Renal pelvis (tissue), 4 donors: ENCODE measurements around the gene PRKCE. TPM values are rescaled to one million over a fixed set of nuclear protein-coding genes. Genes with fewer than 3 reads are reported as not detected.
"Not testable (repeated sequence)": the region's sequence is repeated elsewhere in the genome, so short reads cannot be mapped to it uniquely, and the experiment has no call there.

Experiments used
- DNase-seq: peaks from one replicate; pipeline ENCODE4 v3.0.0-alpha.2; 2013
- polyA plus RNA-seq, 3 donors: library from polyadenylated mRNA; unstranded; fragments of 120-200 nt; gene quantifications; one replicate each; pipeline ENCODE4 v1.2.1, GENCODE V29; 2013; ENCODE audit not compliant: insufficient read length in 3 of 3

Gene PRKCE
- polyA plus RNA-seq, 3 donors = 7.8 to 9.9 (median 7.8) TPM

DNA sequence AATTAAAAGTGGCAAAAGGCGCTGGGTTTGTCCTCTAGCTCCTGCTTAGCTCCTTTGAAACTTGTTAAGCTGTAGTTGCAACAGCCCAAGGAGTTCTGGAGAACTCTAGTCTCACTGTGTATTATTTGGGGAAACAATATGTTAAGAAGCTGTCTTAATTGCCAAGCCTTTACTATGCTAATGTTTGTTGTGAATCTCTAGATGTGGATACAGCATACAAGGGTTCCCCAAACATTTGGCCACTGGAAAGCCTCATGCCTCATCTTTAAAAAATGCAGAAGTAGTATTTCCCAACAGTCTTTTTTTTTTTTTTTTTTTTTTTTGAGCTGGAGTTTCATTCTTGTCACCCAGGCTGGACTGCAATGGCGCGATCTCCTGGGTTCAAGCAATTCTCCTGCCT is 236.7 kb downstream of the PRKCE start:
- DNase-seq = no peak

DNA sequence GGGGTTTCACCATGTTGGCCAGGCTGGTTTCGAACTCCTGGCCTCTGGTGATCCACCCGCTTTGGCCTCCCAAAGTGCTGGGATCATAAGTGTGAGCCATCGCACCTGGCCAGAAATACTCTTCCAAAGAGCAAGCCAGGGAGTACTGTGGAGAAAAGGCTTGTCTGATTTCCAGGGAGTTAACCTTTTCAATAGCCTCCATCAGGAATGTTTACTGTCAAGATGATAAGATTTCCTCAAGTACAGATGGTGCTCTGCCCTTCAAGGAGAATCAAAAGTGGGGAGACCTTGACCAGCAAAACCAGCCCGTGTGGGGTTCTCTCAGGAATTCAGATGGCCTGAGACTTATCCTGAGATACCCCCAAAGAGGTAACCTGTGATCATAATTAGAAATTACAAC is 237.2 kb downstream of the PRKCE start:
- DNase-seq = no peak

DNA sequence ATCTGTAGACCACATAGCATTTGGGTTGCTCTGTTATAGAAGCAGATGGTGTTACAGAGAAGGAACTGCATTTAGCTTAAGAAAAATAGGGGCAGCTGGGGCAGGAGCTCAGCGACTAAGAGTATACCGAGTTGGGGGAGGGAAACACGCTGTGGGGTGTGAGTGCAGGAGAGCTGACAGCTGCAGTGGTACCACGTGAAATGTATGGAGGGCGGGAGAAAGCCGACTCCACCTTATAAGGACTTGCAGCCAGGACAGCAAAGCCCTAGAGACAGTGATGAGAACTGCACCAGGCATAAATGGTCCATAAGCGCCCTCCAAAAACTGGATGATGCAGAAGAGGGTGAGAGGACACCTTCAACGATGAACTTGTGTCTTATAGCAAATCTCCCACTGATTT is 237.6 kb downstream of the PRKCE start:
- DNase-seq = no peak

DNA sequence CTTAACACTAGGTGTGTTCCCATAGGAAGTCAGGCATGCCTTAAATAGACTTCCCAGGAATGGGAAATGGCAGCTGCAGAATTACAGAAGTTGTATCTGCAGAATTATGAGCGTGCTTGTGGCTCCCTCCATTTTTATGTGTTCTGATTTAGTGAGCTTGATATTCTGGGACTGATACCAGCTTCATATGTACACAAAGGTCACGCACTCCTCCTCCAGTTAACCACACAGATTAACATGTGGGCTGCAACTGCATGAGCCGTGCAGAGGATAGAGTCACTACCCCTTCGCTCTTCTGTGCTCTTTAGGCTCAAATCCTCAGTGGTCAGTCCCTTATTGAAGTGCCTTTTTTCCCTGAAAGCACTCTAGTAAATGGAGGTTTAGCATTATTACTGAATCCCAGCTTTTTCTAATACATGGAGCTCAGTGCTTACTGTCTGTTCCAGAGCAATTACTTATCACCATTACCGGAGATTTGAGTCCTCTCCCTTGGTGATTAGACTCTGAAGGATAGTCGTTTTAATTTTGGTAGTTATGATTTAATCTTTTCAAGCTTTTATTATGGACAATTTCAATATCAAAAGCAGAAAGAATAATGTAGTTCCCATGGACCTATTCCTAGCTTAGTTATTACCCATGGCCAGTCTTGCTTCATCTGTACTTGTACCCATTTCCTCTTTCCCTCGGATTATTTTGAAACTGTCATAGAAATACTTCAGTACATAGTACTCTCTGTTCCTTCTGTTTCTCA is 238.3 kb downstream of the PRKCE start:
- DNase-seq = no peak

DNA sequence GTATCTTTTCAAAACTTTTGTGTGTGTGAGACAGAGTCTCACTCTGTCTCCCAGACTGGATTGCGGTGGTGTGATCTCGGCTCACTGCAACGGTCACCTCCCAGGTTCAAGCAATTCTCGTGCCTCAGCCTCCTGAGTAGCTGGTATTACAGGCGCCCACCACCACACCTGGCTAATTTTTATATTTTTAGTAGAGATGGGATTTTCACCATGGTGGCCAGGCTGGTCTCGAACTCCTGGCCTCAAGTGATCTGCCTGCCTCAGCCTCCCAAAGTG is 238.8 kb downstream of the PRKCE start:
- DNase-seq = not testable (repeated sequence)

DNA sequence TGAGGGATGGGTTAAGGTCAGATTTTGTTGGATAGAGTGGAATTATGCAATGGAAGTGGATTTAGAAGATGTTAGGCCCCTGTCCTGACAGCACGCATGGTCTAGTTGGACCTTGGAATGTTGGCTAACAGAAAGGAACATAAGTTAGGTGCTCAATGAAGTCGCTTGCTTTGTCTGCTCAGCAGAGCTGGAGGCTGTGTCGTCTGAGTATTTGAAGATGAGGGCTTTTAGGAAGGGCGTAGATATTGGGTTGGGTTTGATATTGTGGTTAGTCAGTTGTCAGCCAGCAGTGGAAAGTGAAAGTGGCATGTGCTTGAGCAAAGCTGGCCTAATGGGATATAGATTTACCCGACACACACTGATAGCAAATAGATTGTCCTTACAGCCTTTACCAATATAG is 239.3 kb downstream of the PRKCE start:
- no peak for DNase-seq

DNA sequence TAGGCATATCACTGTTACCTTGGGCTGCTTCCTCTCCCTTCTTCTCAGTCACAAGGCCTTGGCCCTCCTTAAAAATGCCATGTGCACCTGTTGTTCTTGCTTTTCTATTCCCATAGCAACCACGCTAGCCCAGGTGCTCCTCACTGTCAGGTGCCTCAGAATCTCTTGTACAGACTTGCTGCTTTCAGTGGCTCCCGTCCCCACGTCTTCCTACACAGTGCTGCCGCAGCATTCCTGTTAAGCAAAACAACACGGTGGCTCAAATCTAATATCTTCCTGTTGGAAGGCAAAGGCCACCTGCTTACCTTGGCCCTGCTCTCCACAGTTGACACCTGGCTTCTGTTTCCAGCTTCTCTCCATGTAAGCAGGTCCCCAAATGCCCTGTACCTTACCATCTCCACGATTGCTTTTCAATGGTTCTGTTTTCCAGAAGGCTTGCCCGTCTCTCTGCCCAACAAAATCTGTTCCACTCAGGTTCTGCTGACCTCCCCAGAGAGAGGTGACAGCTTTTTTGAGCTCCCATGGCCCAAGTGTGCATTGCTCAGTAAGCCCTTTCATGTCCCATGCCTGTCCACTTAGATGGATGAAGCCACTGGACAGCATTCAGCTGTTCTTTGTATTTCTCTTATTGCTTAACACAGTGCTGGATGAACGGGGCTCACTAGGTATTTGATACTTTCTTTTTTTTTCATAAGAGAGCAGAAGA is 240.4 kb downstream of the PRKCE start:
- no peak for DNase-seq

DNA sequence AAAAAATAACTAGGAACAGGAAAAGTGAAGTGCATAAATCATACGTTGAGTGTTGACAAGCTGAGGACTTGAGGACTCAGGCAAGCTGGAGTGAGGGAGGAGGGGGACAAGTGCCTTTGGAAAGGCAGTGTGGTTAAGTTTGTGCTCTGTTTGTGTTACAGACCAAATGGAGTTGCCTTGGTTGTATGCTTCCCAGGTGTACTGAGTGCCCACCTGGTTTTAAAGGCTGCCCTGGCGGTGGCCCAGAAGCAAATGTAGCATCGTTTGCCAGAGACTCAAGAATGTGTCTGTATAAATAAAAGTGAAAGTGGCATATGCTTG is 240.9 kb downstream of the PRKCE start:
- DNase-seq = no peak

DNA sequence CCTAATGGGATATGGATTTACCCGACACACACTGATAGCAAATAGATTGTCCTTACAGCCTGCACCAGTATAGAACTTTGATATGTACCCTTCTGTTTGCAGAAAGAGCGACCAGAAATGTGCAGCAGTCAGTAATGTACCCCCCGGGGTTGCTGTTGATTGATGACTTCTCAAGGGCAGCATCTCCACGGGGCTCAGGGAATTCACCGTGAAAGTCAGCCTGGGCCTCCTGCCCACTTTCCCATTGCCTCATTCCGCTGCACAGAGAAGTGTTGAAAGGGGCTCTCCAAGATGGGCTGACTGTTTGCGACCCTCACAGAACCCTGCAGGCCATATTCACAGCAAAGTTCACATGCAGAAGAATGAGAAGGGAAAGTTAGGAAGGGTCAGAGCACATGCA is 241.3 kb downstream of the PRKCE start:
- no peak for DNase-seq

DNA sequence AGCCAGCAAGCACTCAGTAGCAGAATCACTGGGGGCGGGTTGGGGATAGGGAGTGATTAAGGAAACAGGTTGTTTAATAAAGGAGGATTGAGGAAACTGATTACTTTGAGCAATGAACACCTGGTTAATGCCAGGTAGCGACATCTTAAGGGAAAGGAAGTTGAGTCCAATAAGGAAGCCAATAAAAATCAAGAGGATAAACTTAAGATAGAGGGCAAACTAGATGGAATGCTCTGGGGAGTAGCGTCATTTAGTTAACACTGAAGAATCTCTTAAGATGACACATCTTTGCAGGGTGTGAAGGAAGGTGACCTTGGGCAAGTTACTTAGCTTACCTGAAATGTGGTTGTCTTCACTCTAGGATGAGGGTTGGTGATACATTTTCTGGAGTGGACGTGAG is 242.7 kb downstream of the PRKCE start:
- no peak for DNase-seq

DNA sequence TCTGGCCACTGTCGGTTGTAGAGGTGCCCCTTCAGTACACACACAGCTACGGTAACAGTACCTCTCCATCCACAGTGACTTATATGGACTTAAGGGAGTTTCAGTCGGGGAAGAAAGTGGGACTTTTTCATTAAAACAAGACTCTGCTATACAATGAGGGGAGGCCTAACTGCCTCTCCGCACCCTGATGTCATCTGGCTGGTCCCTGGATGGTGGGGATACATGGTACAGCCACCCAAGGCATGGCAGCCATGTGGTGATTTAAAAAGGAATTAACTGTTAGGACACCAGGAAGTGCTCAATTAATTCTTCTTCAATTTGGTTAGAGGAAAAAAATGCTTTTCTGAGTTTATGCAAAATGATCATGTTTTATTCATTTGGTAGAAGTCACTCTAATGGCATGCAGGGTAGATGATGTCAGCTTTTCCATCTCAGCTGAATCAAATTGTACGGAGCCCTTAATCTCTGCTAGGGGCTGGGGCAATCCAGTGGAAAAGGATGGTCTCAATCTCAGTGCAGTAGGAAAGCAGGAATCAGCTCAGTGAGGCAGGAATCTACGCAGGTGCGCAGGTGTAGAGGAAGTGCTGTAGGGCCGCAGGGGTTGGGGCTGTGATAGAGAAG is 243.9 kb downstream of the PRKCE start:
- no peak for DNase-seq

DNA sequence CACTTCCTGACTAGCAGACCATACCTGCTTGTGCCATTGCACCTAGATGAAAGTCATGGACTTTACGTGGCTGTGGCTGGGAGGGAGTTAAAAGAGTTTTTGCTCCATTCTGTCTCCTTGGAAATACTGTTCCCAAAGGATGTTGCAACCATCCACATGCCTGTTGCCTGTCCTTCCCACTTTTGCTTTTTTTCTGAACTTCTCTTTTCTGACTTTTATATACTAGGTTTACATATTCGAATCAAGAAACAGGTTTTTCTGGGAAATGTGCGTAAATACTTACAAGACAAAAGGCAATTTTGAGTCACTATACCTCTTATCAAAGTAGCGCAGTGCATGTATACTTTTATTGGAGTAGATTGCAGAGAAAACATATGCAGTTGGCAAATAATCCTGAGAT is 244.8 kb downstream of the PRKCE start:
- no peak for DNase-seq

DNA sequence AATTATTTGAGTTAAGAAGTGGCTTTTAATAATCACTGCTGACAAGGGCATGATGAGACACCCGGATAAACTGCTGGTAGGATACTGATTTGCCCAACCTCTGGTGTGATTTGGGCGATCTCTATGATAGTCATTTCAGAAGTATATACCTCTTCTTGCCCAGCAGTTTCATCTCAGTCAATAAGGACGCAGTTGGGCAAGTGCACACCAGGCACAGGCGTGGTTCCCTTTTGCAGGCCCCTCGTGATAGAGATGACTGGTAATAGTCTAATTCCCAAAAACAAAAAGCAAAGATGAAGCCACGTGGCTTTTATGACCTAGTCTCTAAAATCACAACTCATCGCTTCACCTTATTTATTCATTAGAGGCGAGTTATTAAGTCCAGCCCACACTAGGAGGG is 246.4 kb downstream of the PRKCE start:
- no peak for DNase-seq

DNA sequence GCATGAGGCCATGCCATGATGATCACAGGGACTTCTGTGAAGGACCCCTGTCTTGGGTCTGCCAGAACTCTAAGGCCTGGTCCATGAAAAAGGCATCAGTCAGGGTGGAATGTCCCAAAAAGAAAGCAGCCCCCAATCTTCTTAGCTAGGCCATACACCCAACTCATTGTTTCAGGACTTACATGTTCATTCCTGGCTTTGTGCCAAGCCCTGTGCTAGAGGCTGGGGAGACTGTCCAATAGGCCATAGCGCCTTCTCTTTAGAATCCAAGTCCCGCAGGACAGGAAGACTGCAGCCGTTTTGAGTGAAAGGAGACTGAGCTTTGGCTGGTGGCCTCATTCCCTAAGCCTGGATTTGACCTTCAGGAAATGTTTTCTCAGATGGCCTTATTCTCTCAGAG is 247.3 kb downstream of the PRKCE start:
- no peak for DNase-seq

DNA sequence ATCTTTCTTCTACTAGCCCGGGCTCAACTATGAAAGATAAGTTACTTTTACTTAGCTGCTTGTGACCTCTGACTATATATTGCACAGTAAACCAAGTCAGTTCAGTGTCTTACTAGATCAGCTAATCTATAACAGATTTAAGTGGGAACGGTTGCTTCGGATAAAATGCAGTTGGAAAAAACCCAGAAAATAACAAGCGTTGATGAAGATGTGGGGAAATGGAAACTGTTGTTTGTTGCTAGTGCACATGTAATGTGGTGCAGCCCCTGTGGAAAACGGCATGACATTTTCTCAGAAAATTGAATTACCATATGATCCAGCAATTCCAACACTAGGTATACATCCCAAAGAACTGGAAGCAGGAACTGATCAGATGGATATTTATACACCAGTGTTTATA is 248.5 kb downstream of the PRKCE start:
- DNase-seq = no peak

DNA sequence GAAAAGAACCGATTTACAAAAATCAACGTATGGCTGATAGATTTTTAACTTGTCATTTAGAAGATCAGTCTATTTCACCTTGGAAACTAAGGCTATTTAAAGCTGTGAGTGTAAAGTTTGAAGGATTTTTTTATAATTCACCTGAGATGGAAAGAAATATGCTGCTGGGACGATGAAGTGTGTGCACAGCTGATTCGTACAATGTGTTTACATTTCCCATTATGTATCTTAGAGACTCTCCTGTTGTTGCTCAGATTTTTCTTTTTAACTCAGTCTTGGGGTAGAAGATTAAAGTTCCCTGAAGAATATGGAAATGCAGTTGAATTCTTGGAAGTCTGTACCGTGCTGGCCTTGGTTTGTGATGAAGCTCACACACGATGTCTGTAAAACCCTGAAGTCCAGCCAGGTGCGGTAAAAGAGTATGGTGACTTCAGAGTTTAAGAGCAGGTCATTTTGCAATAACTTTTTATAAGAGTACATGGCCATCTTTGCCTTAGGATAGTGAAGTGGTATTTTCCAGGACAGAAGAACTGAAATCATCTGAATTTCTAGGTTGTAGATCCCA is 250.1 kb downstream of the PRKCE start:
- DNase-seq = no peak

DNA sequence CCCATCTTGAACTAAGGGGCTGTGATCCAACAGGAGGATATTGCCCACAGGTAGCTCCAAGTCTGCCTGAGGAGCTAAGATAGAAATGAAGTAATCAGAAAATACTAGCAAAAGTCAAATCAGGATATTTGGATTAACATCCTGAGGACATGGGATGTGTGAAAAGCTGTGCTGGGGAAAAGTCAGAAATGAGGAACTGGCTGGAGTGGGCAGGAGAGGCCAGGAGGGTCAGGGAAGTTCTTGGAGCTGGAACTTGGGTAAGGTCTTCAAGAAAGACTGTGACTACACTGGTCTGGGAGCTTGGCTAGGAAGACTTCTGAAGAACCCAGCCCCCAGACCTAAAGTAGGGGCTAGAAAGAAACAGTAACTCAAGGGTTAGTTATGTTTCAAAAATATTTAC is 250.9 kb downstream of the PRKCE start:
- DNase-seq = no peak

DNA sequence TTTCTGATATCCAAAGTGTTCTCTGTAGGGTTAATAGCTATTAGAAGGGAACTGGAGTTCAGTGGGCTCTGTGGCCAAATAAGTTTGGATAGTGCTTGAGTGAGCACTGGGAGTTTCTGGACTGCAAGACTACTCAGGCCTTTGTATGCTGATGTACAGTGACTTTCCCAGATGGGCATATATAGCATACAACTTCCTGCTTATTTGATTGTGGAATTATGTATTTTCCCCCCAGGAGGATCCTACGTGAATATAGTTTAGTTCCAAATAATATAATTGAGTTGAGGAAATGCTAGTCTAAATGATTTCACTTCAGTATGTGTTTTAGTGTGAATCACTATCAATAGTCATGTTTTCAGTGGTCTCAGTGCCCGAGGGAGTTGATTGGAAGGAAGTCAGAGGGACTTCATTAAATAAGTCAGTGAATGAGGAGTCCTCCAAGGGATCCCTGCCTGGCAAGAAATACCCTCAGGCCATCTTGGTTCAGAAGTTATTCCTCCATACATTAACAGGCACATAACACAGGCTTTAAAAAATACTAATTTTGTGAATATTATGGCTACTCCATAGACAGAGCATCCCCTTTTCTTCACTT is 251.4 kb downstream of the PRKCE start:
- DNase-seq = no peak

DNA sequence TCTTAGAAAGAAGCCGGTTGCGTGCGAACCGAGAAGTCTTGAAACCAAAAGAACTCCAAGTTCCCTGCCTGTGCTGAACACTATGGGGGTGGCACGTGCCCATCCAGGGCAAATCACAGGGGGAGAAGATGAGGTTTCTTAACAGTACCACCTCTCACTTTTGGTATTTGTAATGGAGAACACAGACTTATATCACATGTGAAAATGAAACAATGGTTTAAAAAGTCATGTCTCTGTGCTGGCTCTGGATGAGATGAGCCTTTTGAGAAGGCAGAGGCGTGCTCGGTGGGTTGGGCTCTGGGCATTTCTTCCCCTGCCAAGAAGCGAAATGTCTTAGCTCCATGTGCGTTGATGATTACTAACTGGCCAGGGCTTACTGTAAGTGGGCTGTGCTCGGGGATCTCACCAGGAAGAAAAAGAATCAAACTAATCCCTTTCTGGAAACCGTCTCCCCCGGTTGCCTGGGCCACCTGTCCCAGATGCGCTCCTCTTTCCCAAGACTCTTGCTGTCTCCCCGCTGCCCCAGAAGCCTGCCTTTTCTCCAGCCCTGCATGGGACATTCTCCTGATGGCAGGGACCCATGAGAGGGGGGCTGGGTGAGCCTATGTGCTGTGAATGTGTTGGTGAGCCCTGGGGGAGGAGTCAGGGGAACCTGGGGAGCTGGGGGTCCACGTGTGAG is 252.9 kb downstream of the PRKCE start:
- DNase-seq = no peak

DNA sequence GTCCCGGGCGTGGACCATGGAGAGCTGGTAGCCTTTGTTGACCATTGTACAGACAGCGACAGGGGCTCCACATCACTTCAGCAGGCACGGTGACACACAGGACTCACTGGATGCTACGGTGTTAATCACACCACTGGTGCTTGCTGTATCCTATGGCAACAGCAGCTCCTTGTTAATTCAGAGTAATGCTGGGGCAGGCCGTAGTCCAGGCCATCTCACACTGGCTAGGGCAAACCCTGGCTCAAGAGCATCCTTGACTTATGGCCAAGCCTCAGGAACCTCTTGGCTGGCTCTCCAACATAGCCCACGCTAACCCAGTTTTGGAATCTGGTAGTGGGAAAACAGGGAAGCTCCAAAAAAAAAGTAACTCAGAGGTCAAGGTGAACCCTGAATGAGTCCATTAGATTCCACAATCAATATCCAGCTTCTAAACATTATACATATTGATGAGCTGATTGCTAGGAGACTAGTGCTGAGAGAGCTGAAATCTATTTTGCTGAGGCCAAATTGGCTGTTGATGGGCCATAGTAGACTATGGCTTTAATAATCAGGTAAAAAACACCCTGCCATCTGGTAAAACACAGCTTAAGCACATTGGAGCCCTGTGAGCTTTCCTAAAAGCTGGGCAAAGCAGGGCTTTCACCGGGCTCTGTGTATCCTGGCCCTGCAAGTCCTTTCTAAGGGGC is 253.6 kb downstream of the PRKCE start:
- DNase-seq = no peak

DNA sequence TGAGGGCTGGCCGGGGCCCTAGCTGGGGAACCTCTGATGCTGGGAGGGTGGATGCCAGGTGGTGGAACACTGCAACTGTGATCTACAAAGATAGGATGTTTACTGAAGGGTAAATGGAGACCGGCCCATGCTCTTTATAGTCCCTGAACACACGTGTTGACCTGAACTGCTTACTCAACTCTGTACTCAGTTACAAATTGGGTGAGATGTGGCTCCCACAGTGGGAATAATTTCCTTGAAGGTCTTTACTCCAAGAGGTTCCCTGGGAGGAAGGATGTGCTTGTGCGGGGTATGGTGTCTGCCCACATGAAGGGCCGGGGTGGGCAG is 254.1 kb downstream of the PRKCE start:
- DNase-seq = no peak

DNA sequence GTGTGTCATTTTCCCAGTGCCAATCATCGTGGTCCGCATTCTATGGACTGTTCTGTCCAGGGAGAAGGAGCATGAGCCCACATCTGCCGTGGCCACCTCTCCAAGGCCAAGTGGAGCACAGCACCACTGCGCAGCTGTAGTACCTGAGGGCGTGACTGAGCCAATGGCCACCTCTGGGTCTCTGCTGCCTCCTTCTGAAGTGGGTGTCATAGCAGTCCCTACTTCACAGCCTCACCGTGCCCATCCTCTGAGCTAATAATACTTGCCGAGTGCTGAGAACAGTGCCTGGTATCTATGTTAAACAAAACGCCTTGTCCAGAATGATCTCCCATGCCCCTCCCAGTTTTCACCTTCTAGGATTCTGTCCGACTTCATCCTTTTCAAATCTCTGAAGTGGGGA is 256.1 kb downstream of the PRKCE start:
- no peak for DNase-seq
